Measurements from ENCODE around the gene ZNF318. TPM values are rescaled to one million over a fixed set of nuclear protein-coding genes. Genes with fewer than 3 reads are reported as not detected.

Gene ZNF318
- total RNA-seq, 1 donor from 2014 or later = 23.2 TPM

DNA sequence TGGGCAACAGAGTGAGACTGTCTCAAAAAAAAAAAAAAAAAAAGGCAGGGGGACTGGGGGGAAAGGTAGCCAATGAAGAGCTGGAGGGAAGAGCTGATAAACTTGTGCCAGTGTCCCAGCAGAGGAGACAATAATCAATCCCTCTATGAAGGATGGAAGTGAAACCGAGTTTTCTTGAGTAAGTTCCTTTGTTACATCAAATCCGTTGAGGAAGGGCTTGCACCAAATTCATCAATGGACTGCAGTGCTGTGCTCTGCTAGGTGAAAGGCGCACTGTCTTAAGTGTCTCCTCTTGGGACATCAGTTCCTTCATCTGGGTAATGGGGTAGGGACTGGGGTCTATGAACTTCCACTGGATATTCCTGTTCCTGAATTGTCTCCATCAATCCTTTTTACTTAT is 57.8 kb downstream of the ZNF318 start:
- TF ChIP-seq CTCF (IDR thresholded peaks at IDR 0.05; ENCODE audit: unreplicated experiment) = no peak
- H3K4me1 Mint-ChIP-seq (ENCODE audit: low read depth) = no peaks in the 10 kb centered on the region
- H3K9me3 Mint-ChIP-seq (ENCODE audit: low read depth) = no peaks in the 10 kb centered on the region
- H3K4me3 Mint-ChIP-seq (ENCODE audit: low read depth) = no peak overlapping the region
- H3K27ac Mint-ChIP-seq = no peak overlapping the region
- no peaks in the 10 kb centered on the region for H3K36me3 Mint-ChIP-seq (ENCODE audit: insufficient read depth)
- no peak for DNase-seq (ENCODE audit: low spot score, unreplicated experiment)
- peaks cover 13% of the 10 kb centered on the region for H3K27me3 Mint-ChIP-seq

DNA sequence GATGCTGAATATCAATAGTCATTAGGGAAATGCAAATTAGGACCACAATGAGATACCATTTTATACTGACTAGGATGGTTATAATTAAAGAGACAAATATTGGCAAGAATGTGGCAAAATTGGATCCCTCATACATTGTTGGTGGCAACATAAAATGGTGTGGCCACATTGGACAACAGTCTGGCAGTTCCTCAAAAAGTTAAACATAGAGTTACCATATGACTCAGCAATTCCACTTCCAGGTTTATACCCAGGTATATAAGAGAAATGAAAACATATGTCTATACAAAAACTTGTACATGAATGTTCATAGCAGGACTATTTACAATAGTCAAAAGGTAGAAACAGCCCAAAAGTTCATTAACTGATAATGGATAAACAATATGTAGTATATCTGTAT is 58.8 kb downstream of the ZNF318 start:
- no peaks in the 10 kb centered on the region for H3K36me3 Mint-ChIP-seq (ENCODE audit: insufficient read depth)
- no peak overlapping the region for H3K27ac Mint-ChIP-seq
- H3K9me3 Mint-ChIP-seq (ENCODE audit: low read depth) = no peaks in the 10 kb centered on the region
- no peak for DNase-seq (ENCODE audit: low spot score, unreplicated experiment)
- no peak overlapping the region for H3K4me3 Mint-ChIP-seq (ENCODE audit: low read depth)
- no peaks in the 10 kb centered on the region for H3K4me1 Mint-ChIP-seq (ENCODE audit: low read depth)
- TF ChIP-seq CTCF (IDR thresholded peaks at IDR 0.05; ENCODE audit: unreplicated experiment) = no peak
- H3K27me3 Mint-ChIP-seq = peaks cover 13% of the 10 kb centered on the region

DNA sequence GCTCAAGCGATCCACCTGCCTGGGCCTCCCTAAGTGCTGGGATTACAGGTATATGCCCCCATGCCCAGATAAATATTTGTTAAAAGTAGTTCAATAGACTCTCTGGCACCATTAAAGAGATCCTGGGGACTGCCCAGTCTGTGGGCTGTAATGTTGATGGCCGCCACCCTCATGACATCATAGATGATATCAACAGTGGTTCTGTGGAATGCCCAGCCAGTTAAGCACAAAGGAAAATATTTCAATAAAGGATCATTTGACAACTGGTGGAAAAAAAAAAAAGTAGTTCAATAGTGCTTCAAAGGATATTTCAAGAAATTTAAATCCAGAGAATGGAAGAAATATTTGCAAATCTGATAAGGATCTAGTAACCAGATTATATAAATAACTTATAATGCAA is 59.3 kb downstream of the ZNF318 start:
- TF ChIP-seq CTCF (IDR thresholded peaks at IDR 0.05; ENCODE audit: unreplicated experiment) = no peak
- Mint-ChIP-seq H3K4me1 (ENCODE audit: low read depth) (no peaks in the 10 kb centered on the region), H3K27me3 (peaks cover 13% of the 10 kb centered on the region), H3K27ac (no peak overlapping the region), H3K9me3 (ENCODE audit: low read depth) (no peaks in the 10 kb centered on the region), H3K4me3 (ENCODE audit: low read depth) (no peak overlapping the region), H3K36me3 (ENCODE audit: insufficient read depth) (no peaks in the 10 kb centered on the region)
- no peak for DNase-seq (ENCODE audit: low spot score, unreplicated experiment)

DNA sequence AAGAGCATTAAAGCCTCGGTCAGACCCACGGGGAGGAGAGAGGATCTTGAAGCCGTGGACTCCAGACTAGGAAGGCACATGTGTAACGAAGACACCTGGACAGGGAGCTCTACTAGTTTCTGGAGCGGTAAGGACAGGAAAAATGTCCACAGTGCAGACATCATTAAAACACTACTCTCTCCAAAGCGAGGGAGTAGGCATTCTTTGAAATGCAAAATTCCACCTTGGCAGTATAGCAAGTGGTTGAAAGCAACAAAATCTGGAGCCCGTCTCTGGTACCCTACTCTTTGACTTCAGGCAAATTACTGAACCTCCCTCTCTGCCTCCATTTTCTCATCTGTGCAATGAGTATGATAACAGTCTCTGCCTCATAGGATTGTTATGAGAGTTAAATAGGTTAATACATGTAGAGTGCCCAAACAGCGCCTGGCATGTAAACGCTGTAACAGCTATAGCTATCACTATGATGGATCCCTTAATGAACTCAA is 60.4 kb downstream of the ZNF318 start:
- DNase-seq (ENCODE audit: low spot score, unreplicated experiment) = no peak
- Mint-ChIP-seq H3K27me3 (peaks cover 13% of the 10 kb centered on the region), H3K9me3 (ENCODE audit: low read depth) (no peaks in the 10 kb centered on the region), H3K27ac (no peak overlapping the region), H3K4me3 (ENCODE audit: low read depth) (peak overlapping the region; percentile 64), H3K36me3 (ENCODE audit: insufficient read depth) (no peaks in the 10 kb centered on the region), H3K4me1 (ENCODE audit: low read depth) (no peaks in the 10 kb centered on the region)
- no peak for TF ChIP-seq CTCF (IDR thresholded peaks at IDR 0.05; ENCODE audit: unreplicated experiment)

DNA sequence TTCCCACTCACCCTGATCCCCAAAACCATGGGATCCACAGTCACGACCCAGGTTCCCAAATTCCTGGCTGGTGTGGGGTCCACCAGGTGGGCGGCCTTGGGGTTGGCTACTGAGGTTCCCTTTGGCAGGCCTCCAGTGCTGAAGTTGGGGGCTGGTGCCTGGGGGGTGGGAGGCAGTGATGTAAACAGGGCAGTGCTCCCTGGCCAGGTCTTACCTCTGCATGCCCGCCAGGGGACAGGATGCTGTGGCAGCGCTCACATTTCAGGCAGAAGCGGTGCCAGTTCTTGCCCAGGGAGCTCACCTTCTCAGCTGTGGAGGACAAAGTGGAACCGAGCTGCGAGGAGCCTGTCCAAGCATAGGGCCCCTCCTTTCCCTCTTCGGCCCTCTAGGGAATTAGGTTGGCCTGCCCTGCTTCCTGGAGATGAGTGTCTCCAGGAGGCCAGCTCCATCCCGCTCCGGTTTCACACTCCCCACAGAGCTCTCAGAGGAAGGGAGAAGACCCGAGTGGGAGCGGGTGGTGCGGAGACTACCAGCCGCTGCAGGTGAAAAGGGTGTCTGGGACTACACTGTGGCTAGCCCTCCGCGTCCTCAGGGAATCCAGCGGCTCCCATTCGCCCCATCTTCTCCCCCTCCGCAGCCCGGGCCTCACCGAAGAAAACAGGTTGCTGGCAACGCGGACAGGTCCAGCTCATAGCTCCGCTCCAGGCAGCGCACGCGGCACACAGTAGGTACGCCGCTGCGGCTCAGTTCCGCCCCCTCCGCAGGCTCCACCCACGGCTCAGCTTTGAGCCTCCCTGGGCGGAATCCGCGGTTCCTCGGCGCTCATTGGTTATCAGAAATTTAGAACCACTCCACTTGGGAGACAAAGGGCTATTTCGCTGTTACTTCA is 61.1 kb downstream of the ZNF318 start, which contains the start of gene CRIP3:
Gene CRIP3 (minus strand): TSS at position 726 of the 889 bp plus-strand sequence. CDS start 34 bp downstream, at position 692.
- DNase-seq (ENCODE audit: low spot score, unreplicated experiment) = no peak
- Mint-ChIP-seq H3K27ac (no peak within 1 kb of the TSS), H3K36me3 (ENCODE audit: insufficient read depth) (no peaks in the 10 kb centered on the region), H3K9me3 (ENCODE audit: low read depth) (no peaks in the 10 kb centered on the region), H3K27me3 (peaks cover 13% of the 10 kb centered on the region), H3K4me1 (ENCODE audit: low read depth) (no peaks in the 10 kb centered on the region), H3K4me3 (ENCODE audit: low read depth) (peak within 1 kb of the TSS; percentile 64)
- peak; percentile 37 for TF ChIP-seq CTCF (IDR thresholded peaks at IDR 0.05; ENCODE audit: unreplicated experiment)
